ENCODE measurements around the gene SELENOO. TPM values are rescaled to one million over a fixed set of nuclear protein-coding genes. Genes with fewer than 3 reads are reported as not detected.

Gene SELENOO
- total and polyA plus RNA-seq, 4 donors: 11.6 to 105 (median 17.9) TPM

DNA sequence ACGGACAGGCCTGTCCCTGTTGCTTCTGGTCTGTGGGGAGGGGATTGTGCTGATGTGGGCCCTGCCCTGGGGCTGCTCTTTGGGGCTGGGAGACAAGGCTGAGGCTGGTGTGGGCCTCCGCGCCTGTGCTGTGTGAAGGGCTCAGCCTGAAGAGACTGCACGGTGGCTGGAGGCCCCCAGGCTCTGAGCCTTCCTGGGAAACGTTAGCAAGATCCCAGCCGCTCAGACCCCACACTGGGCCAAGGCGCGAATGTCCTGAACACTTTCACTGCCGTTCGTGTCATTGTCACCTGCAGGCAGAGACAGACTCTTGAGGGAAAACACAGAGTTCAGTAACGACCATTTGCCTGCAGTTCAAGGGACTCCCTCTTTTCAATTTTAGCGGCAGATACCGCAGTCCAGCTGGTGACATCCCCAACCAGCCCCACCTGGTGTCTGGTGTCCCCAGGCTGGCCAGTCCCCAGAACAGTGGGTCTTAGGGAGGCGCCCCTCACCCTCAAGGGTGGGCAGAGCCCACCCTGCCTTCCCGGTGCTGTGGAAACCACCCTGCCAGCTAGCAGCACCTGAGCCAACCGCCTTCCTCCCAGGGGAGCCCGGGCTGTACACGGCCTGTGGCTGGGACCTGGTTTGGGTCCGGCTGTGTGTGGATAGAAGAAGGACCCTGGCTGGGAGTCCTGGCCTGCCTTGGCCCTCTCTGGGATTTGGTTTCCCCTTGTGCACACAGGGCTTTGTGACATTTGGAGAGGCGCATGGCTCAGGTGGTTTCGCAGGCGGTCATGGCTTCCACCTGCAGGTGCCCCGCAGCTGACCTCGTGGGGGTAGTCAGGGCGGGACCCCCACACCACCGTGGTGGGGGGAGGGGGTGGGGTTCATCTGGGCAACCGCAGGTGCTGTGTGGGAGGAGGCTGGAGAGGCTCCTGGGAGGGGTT is 24.6 kb upstream of the SELENOO start:
- peak in 1 of 2 donors; percentile 37 for DNase-seq
- no peak for ATAC-seq (ENCODE audit: low FRiP score)

GRCh38 chr22:50176850-50177536 is 23.8 kb upstream of the SELENOO start:
- WGBS, 2 donors: 95 to 96% methylated on average over 72 to 76 of the region's 76 CpGs
- ATAC-seq (ENCODE audit: low FRiP score) (no peak), DNase-seq (peak in 1 of 2 donors; percentile 42)
- no peak overlapping the region for H3K27ac ChIP-seq (ENCODE audit: low read depth in 1 of 2, low read length in 2 of 2)
- no peaks in the 10 kb centered on the region for H3K4me1 ChIP-seq (ENCODE audit: control insufficient read depth in 1 of 2, insufficient read depth in 2 of 2, low read length in 2 of 2)
- H3K9me3 ChIP-seq (ENCODE audit: control insufficient read depth, low read length): no peaks in the 10 kb centered on the region
- no peaks in the 10 kb centered on the region for H3K36me3 ChIP-seq (ENCODE audit: control insufficient read depth in 1 of 2, insufficient read depth in 2 of 2, low read length in 1 of 2)
- intact Hi-C loops (cut with DNase I): no loop called here
- no peak overlapping the region for H3K4me3 ChIP-seq (ENCODE audit: low read length in 2 of 2)
- H3K27me3 ChIP-seq (ENCODE audit: control insufficient read depth in 1 of 2, insufficient read depth in 2 of 2, low read length in 1 of 2): no peaks in the 10 kb centered on the region

More for the DNA sequence above, 24.6 kb upstream of the SELENOO start:
- intact Hi-C loops (cut with DNase I): no loop called here
- Histone ChIP-seq H3K27me3 (ENCODE audit: control insufficient read depth in 1 of 2, insufficient read depth in 2 of 2, low read length in 1 of 2) (no peaks in the 10 kb centered on the region), H3K27ac (ENCODE audit: low read depth in 1 of 2, low read length in 2 of 2) (no peak overlapping the region), H3K4me3 (ENCODE audit: low read length in 2 of 2) (no peak overlapping the region), H3K36me3 (ENCODE audit: control insufficient read depth in 1 of 2, insufficient read depth in 2 of 2, low read length in 1 of 2) (no peaks in the 10 kb centered on the region), H3K9me3 (ENCODE audit: control insufficient read depth, low read length) (no peaks in the 10 kb centered on the region), H3K4me1 (ENCODE audit: control insufficient read depth in 1 of 2, insufficient read depth in 2 of 2, low read length in 2 of 2) (no peaks in the 10 kb centered on the region)
- 87 to 88% methylated on average over 27 of the region's 27 CpGs for WGBS, 2 donors

DNA sequence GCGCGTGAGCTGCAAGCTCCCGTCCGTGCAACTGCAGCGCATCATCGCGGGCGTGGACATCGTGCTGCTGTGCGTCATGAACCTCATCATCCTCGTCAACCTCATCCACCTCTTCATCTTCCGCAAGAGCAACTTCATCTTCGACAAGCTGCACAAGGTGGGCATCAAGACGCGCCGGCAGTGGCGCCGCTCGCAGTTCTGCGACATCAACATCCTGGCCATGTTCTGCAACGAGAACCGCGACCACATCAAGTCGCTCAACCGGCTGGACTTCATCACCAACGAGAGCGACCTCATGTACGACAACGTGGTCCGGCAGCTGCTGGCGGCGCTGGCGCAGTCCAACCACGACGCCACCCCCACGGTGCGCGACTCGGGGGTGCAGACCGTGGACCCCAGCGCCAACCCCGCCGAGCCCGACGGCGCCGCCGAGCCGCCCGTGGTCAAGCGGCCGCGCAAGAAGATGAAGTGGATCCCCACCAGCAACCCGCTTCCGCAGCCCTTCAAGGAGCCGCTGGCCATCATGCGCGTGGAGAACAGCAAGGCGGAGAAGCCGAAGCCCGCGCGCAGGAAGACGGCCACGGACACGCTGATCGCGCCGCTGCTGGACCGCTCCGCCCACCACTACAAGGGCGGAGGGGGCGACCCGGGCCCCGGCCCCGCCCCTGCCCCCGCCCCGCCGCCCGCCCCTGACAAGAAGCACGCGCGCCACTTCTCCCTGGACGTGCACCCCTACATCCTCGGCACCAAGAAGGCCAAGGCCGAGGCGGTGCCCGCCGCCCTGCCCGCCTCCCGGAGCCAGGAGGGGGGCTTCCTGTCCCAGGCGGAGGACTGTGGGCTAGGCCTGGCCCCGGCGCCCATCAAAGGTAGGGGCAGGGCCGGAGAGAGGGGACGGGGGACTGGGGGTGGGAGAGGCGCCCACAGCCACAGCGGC is 23.0 kb upstream of the SELENOO start:
- Histone ChIP-seq H3K4me1 (ENCODE audit: control insufficient read depth in 1 of 2, insufficient read depth in 2 of 2, low read length in 2 of 2) (no peaks in the 10 kb centered on the region), H3K27me3 (ENCODE audit: control insufficient read depth in 1 of 2, insufficient read depth in 2 of 2, low read length in 1 of 2) (no peaks in the 10 kb centered on the region), H3K27ac (ENCODE audit: low read depth in 1 of 2, low read length in 2 of 2) (no peak overlapping the region), H3K36me3 (ENCODE audit: control insufficient read depth in 1 of 2, insufficient read depth in 2 of 2, low read length in 1 of 2) (no peaks in the 10 kb centered on the region), H3K9me3 (ENCODE audit: control insufficient read depth, low read length) (no peaks in the 10 kb centered on the region), H3K4me3 (ENCODE audit: low read length in 2 of 2) (no peak overlapping the region)
- WGBS, 2 donors: 59 to 74% methylated on average over 89 to 98 of the region's 98 CpGs
- intact Hi-C loops (cut with DNase I): no loop called here
- peak in 1 of 2 donors; percentile 45 for DNase-seq
- no peak for ATAC-seq (ENCODE audit: low FRiP score)

DNA sequence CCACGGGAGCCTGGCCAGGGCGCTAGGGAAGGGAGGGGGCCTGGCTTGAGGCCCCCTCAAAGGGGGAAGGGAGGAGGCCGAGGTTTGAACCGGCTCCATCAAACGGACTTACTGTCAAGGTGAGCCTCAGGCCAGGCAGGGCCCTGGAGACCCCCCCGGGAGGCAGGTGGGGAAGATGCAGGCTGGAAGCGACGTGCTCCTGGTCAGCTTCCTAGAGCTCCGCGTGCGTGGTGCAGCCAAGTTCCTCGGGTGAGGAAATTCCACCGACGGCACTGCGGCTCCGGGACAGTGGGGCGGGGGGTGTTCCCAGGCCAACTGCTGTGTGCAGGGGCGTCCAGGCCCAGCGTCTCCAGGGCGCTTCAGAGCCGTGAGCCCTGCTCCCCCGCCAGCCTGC is 22.3 kb upstream of the SELENOO start:
- 60 to 61% methylated on average over 22 of the region's 22 CpGs for WGBS, 2 donors
- intact Hi-C loops (cut with DNase I): no loop called here
- no peaks in the 10 kb centered on the region for H3K9me3 ChIP-seq (ENCODE audit: control insufficient read depth, low read length)
- no peak overlapping the region for H3K27ac ChIP-seq (ENCODE audit: low read depth in 1 of 2, low read length in 2 of 2)
- H3K27me3 ChIP-seq (ENCODE audit: control insufficient read depth in 1 of 2, insufficient read depth in 2 of 2, low read length in 1 of 2): no peaks in the 10 kb centered on the region
- no peak for ATAC-seq (ENCODE audit: low FRiP score)
- DNase-seq: peak in 1 of 2 donors; percentile 75
- no peak overlapping the region for H3K4me3 ChIP-seq (ENCODE audit: low read length in 2 of 2)
- H3K36me3 ChIP-seq (ENCODE audit: control insufficient read depth in 1 of 2, insufficient read depth in 2 of 2, low read length in 1 of 2): no peaks in the 10 kb centered on the region
- H3K4me1 ChIP-seq (ENCODE audit: control insufficient read depth in 1 of 2, insufficient read depth in 2 of 2, low read length in 2 of 2): no peaks in the 10 kb centered on the region

GRCh38 chr22:50178871-50179869 is 21.6 kb upstream of the SELENOO start:
- no peak overlapping the region for H3K4me3 ChIP-seq (ENCODE audit: low read length in 2 of 2)
- WGBS, 2 donors: 88 to 90% methylated on average over 64 of the region's 64 CpGs
- H3K4me1 ChIP-seq (ENCODE audit: control insufficient read depth in 1 of 2, insufficient read depth in 2 of 2, low read length in 2 of 2): no peaks in the 10 kb centered on the region
- ATAC-seq (ENCODE audit: low FRiP score) (no peak), DNase-seq (peak; percentile 44 to 67)
- no peak overlapping the region for H3K27ac ChIP-seq (ENCODE audit: low read depth in 1 of 2, low read length in 2 of 2)
- H3K9me3 ChIP-seq (ENCODE audit: control insufficient read depth, low read length): no peaks in the 10 kb centered on the region
- intact Hi-C loops (cut with DNase I): no loop called here
- no peaks in the 10 kb centered on the region for H3K27me3 ChIP-seq (ENCODE audit: control insufficient read depth in 1 of 2, insufficient read depth in 2 of 2, low read length in 1 of 2)
- no peaks in the 10 kb centered on the region for H3K36me3 ChIP-seq (ENCODE audit: control insufficient read depth in 1 of 2, insufficient read depth in 2 of 2, low read length in 1 of 2)

GRCh38 chr22:50179937-50180726 is 20.7 kb upstream of the SELENOO start:
- DNase-seq: no peak
- H3K4me1 ChIP-seq (ENCODE audit: control insufficient read depth in 1 of 2, insufficient read depth in 2 of 2, low read length in 2 of 2): no peaks in the 10 kb centered on the region
- no peak overlapping the region for H3K4me3 ChIP-seq (ENCODE audit: low read length in 2 of 2)
- 86 to 88% methylated on average over 39 of the region's 39 CpGs for WGBS, 2 donors
- H3K36me3 ChIP-seq (ENCODE audit: control insufficient read depth in 1 of 2, insufficient read depth in 2 of 2, low read length in 1 of 2): no peaks in the 10 kb centered on the region
- no peaks in the 10 kb centered on the region for H3K9me3 ChIP-seq (ENCODE audit: control insufficient read depth, low read length)
- ATAC-seq (ENCODE audit: low FRiP score): no peak
- intact Hi-C loops (cut with DNase I): no loop called here
- H3K27ac ChIP-seq (ENCODE audit: low read depth in 1 of 2, low read length in 2 of 2): no peak overlapping the region
- no peaks in the 10 kb centered on the region for H3K27me3 ChIP-seq (ENCODE audit: control insufficient read depth in 1 of 2, insufficient read depth in 2 of 2, low read length in 1 of 2)

DNA sequence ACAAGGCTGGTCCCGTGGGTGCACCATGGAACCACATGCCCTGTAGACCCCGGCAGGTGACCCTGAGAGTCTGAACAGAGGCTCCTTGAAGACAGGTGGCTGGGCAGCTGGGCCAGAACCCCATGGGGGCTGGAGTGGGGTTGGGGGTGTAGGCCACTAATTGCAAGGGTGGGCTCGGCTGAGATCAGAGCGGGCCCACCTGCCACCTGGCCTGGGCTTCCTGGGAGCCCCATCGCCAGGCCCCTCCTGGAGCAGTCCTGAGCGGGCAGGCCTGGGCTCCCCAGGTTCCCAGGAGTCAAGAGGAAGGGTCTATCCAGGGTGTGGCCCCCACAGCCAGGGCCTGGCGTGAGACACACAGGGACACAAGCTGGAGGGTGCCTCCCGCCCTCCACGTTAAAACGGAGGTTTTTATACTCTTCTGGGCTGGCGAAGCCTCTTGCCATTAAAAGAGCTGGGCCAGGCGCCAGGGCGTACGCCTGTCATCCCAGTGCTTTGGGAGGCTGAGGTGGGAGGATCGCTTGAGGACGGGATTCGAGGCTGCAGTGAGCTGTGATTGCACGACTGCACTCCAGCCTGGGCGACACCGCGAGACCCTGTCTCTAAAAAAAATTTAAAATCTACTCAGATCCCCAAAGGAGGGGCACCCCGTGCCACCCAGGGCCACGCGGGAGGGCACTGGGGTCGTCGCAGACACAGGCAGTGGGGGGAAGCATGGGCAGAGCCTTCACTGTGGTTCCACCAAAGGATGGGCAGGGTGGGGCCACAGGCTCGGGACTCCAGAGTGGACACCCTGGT is 19.9 kb upstream of the SELENOO start:
- 94% methylated on average over 27 of the region's 27 CpGs for WGBS, 2 donors
- ATAC-seq (ENCODE audit: low FRiP score) (no peak), DNase-seq (peak in 1 of 2 donors; percentile 68)
- Histone ChIP-seq H3K27ac (ENCODE audit: low read depth in 1 of 2, low read length in 2 of 2) (no peak overlapping the region), H3K36me3 (ENCODE audit: control insufficient read depth in 1 of 2, insufficient read depth in 2 of 2, low read length in 1 of 2) (no peaks in the 10 kb centered on the region), H3K4me1 (ENCODE audit: control insufficient read depth in 1 of 2, insufficient read depth in 2 of 2, low read length in 2 of 2) (no peaks in the 10 kb centered on the region), H3K9me3 (ENCODE audit: control insufficient read depth, low read length) (no peaks in the 10 kb centered on the region), H3K4me3 (ENCODE audit: low read length in 2 of 2) (no peak overlapping the region), H3K27me3 (ENCODE audit: control insufficient read depth in 1 of 2, insufficient read depth in 2 of 2, low read length in 1 of 2) (no peaks in the 10 kb centered on the region)
- intact Hi-C loops (cut with DNase I): no loop called here
